Liver (tissue), 9 donors: ENCODE data around the gene MED20. TPM values are rescaled to one million over a fixed set of nuclear protein-coding genes. Genes with fewer than 3 reads are reported as not detected.

Experiments
- DNase-seq: peaks from one replicate; pipeline ENCODE4 v3.0.0-alpha.2; 2017; ENCODE audit warnings: low spot score
- H3K27ac ChIP-seq, 2 donors: one replicate each; pipeline ENCODE4 v1.7.0; 2013; ENCODE audit warnings: inconsistent platforms in 2 of 2, low read length in 2 of 2, control low read depth in 1 of 2, low read depth in 1 of 2, mild to moderate bottlenecking in 1 of 2
- H3K27me3 ChIP-seq, 4 donors: one replicate each; pipeline versions ENCODE4 v1.6.1 to v1.7.0; 2013; ENCODE audit warnings: low read length in 3 of 4, inconsistent platforms in 1 of 4, mild to moderate bottlenecking in 1 of 4, moderate library complexity in 1 of 4; ENCODE audit not compliant: control insufficient read depth in 4 of 4, insufficient read depth in 4 of 4
- H3K36me3 ChIP-seq, 4 donors: one replicate each; pipeline versions ENCODE4 v1.6.1 to v1.7.0; 2013; ENCODE audit warnings: low read length in 3 of 4, mild to moderate bottlenecking in 3 of 4, low read depth in 1 of 4, moderate library complexity in 1 of 4; ENCODE audit not compliant: control insufficient read depth in 4 of 4, insufficient read depth in 3 of 4
- H3K4me1 ChIP-seq, 4 donors: one replicate each; pipeline versions ENCODE4 v1.6.1 to v1.7.0; 2013; ENCODE audit warnings: low read length in 3 of 4, mild to moderate bottlenecking in 3 of 4, moderate library complexity in 1 of 4; ENCODE audit not compliant: control insufficient read depth in 4 of 4, insufficient read depth in 4 of 4
- H3K4me3 ChIP-seq, 3 donors: one replicate each; pipeline versions ENCODE4 v1.6.1 to v1.7.0; 2013; ENCODE audit warnings: low read length in 3 of 3, control low read depth in 1 of 3, low read depth in 1 of 3, mild to moderate bottlenecking in 1 of 3
- H3K9ac ChIP-seq, 2 donors: one replicate each; pipeline ENCODE4 v1.7.0; 2013; ENCODE audit warnings: low read length in 2 of 2, mild to moderate bottlenecking in 2 of 2, moderate library complexity in 2 of 2, control low read depth in 1 of 2, low read depth in 1 of 2
- H3K9me3 ChIP-seq, 4 donors: one replicate each; pipeline versions ENCODE4 v1.6.1 to v1.7.0; 2013; ENCODE audit warnings: low read length in 3 of 4; ENCODE audit not compliant: control insufficient read depth in 4 of 4
- FOXA1 ChIP-seq: IDR thresholded peaks from 2 replicates; pipeline ENCODE4 v1.6.1; 2016; ENCODE audit warnings: antibody characterized with exemption
- FOXA2 ChIP-seq: IDR thresholded peaks from 2 replicates; pipeline ENCODE4 v1.6.1; 2016; ENCODE audit warnings: antibody characterized with exemption
- GABPA ChIP-seq, 2 donors: IDR thresholded peaks in 1 of 2; conservative IDR thresholded peaks in 1 of 2; 2 replicates each; pipeline ENCODE4 v1.6.1; 2016; ENCODE audit warnings: antibody characterized with exemption in 2 of 2, mild to moderate bottlenecking in 1 of 2, moderate library complexity in 1 of 2
- HNF4A ChIP-seq, 2 donors: conservative IDR thresholded peaks; 2 replicates each; pipeline ENCODE4 v1.6.1; 2016; ENCODE audit warnings: antibody characterized with exemption in 2 of 2, mild to moderate bottlenecking in 2 of 2
- RXRA ChIP-seq, 2 donors: IDR thresholded peaks; 2 replicates each; pipeline ENCODE4 v1.6.1; 2017 to 2018; ENCODE audit warnings: antibody characterized with exemption in 2 of 2, mild to moderate bottlenecking in 1 of 2
- SP1 ChIP-seq: IDR thresholded peaks from 2 replicates; pipeline ENCODE4 v1.6.1; 2018; ENCODE audit warnings: antibody characterized with exemption, mild to moderate bottlenecking
- TAF1 ChIP-seq: conservative IDR thresholded peaks from 2 replicates; pipeline ENCODE4 v1.6.1; 2016; ENCODE audit warnings: antibody characterized with exemption, mild to moderate bottlenecking
- WGBS: extraction: QIAGEN DNeasy Blood & Tissue Kit; methylation state at CpG from one replicate; pipeline ENCODE4 v1.1.7; 2013; 5-methylcytosine and 5-hydroxymethylcytosine counted together
- polyA plus RNA-seq, 2 donors: library from polyadenylated mRNA; stranded (reverse) in 1 of 2; unstranded in 1 of 2; fragments of 200-250 nt in 1 of 2; fragments of >200 nt in 1 of 2; fragmentation: Nextera tagmentation in 1 of 2; extraction: Ambion mirVana in 1 of 2; gene quantifications; one replicate each; pipeline versions ENCODE4 v1.2.1 to v1.2.3, GENCODE V29; 2013 to 2015
- total RNA-seq, 2 donors: library from RNA; depleted of rRNA; stranded (reverse); fragments of >200 nt; gene quantifications; one replicate each; pipeline ENCODE4 v1.2.3, GENCODE V29; 2014
- TF ChIP-seq, protein P1 (sequence below): IDR thresholded peaks from 2 replicates; pipeline ENCODE4 v1.6.1; 2016; ENCODE audit warnings: antibody characterized with exemption, mild to moderate bottlenecking
- TF ChIP-seq, protein P2 (sequence below): IDR thresholded peaks from 2 replicates; pipeline ENCODE4 v1.6.1; 2016; ENCODE audit warnings: antibody characterized with exemption
- TF ChIP-seq, protein P3 (sequence below): IDR thresholded peaks from 2 replicates; pipeline ENCODE4 v1.6.1; 2016; ENCODE audit warnings: antibody characterized with exemption
- TF ChIP-seq, protein P4 (sequence below): IDR thresholded peaks from 2 replicates; pipeline ENCODE4 v1.6.1; 2016; ENCODE audit warnings: antibody characterized with exemption
- donor health status: healthy.
- donor health status: healthy.
- donor health status: healthy.
- donor health status: healthy.
- donor health status: healthy.

Gene MED20
- total and polyA plus RNA-seq, 4 donors = 3.5 to 11.9 (median 8.6) TPM

DNA sequence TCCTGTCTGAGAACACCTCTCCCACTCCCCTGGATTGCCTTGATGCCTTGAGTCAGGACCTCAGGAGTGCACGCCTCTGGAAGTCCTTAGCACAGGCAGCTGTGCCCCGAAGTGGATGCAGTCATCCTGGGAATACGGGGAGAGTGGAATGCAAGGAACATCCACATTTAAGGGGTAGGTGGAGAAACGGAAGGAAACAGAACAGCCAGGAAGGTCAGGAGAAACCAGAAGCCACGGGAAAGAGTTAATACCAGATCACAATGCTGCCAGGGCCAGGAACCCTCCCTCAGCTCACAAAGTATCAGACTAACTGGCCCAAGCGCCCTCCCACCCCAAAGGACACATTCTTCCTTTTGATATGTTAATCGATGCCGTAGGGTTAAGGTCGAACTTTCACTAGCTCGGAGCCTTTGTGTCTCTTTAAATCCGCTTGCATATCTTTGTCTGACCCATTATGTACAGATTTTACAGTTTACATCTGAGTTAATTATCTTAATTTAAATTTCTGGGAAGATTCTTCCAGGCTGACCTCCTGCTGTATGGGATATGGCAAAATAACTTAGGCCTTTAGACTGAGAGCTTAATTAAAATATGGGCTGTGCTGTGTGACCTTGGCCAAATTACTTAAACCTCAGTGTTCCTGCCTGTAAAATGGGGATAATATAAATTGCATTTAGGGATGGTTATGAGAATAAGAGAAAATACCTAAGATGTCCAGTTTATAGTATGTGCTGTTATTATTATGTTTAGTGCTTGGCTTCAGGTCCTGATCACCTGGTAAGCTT lies 44.7 kb upstream of the MED20 start:
- Histone ChIP-seq H3K36me3 (no peaks in the 10 kb centered on the region), H3K27me3 (no peaks in the 10 kb centered on the region), H3K9ac (no peak overlapping the region), H3K4me3 (no peak overlapping the region), H3K27ac (no peak overlapping the region), H3K4me1 (peaks cover 0 to 6% (median 0%) of the 10 kb centered on the region in 4 donors), H3K9me3 (no peaks in the 10 kb centered on the region)
- no peak for DNase-seq
- peak; percentile 4 for TF ChIP-seq SP1
- TF ChIP-seq RXRA (IDR thresholded peaks at IDR 0.05) = no peak
- TF ChIP-seq HNF4A (conservative IDR thresholded peaks at IDR 0.05) = peak in 1 of 2 donors; percentile 57
- WGBS = 40% methylated on average over 11 of the region's 11 CpGs

DNA sequence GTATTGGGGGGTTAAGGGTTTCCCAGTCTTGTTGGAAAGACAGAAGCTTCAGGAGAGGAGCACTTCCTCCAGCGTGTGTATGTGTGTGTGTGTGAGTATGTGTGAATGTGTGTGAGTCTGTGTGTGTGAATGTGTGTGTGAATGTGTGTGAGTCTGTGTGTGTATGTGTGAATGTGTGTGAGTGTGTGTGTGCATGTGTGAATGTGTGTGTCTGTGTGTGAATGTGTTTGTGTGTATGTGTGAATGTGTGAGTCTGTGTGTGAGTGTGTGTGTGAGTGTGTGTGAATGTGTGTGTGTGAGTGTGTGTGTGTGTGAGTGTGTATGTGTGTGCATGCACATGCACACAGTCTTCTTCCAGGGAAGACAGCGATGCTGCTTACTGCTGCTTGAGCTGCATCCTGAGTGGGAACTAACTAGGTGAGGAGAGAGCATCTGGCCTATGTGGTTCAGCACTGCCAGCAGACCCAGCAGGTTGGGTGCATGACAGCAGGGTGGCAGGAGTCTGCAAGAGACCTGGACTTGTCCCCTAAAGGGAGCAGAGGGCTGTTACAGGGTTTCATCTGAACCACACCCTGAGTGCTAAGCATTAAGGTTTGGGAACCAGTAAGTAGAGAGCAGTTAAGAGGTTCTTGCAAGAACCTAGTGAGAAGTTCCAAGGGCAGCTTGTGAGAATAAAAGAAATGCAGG lies 43.4 kb upstream of the MED20 start:
- Histone ChIP-seq H3K9me3 (no peaks in the 10 kb centered on the region), H3K27ac (no peak overlapping the region), H3K4me1 (peaks cover 0 to 6% (median 0%) of the 10 kb centered on the region in 4 donors), H3K36me3 (no peaks in the 10 kb centered on the region), H3K9ac (no peak overlapping the region), H3K4me3 (no peak overlapping the region), H3K27me3 (no peaks in the 10 kb centered on the region)
- TF ChIP-seq RXRA (IDR thresholded peaks at IDR 0.05) (no peak), FOXA1 (no peak), FOXA2 (no peak)
- TF ChIP-seq, protein P1, sequence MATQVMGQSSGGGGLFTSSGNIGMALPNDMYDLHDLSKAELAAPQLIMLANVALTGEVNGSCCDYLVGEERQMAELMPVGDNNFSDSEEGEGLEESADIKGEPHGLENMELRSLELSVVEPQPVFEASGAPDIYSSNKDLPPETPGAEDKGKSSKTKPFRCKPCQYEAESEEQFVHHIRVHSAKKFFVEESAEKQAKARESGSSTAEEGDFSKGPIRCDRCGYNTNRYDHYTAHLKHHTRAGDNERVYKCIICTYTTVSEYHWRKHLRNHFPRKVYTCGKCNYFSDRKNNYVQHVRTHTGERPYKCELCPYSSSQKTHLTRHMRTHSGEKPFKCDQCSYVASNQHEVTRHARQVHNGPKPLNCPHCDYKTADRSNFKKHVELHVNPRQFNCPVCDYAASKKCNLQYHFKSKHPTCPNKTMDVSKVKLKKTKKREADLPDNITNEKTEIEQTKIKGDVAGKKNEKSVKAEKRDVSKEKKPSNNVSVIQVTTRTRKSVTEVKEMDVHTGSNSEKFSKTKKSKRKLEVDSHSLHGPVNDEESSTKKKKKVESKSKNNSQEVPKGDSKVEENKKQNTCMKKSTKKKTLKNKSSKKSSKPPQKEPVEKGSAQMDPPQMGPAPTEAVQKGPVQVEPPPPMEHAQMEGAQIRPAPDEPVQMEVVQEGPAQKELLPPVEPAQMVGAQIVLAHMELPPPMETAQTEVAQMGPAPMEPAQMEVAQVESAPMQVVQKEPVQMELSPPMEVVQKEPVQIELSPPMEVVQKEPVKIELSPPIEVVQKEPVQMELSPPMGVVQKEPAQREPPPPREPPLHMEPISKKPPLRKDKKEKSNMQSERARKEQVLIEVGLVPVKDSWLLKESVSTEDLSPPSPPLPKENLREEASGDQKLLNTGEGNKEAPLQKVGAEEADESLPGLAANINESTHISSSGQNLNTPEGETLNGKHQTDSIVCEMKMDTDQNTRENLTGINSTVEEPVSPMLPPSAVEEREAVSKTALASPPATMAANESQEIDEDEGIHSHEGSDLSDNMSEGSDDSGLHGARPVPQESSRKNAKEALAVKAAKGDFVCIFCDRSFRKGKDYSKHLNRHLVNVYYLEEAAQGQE = no peak
- TF ChIP-seq, protein P2, sequence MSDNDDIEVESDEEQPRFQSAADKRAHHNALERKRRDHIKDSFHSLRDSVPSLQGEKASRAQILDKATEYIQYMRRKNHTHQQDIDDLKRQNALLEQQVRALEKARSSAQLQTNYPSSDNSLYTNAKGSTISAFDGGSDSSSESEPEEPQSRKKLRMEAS = no peak
- TF ChIP-seq, protein P3, sequence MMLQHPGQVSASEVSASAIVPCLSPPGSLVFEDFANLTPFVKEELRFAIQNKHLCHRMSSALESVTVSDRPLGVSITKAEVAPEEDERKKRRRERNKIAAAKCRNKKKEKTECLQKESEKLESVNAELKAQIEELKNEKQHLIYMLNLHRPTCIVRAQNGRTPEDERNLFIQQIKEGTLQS = no peak
- TF ChIP-seq, protein P4, sequence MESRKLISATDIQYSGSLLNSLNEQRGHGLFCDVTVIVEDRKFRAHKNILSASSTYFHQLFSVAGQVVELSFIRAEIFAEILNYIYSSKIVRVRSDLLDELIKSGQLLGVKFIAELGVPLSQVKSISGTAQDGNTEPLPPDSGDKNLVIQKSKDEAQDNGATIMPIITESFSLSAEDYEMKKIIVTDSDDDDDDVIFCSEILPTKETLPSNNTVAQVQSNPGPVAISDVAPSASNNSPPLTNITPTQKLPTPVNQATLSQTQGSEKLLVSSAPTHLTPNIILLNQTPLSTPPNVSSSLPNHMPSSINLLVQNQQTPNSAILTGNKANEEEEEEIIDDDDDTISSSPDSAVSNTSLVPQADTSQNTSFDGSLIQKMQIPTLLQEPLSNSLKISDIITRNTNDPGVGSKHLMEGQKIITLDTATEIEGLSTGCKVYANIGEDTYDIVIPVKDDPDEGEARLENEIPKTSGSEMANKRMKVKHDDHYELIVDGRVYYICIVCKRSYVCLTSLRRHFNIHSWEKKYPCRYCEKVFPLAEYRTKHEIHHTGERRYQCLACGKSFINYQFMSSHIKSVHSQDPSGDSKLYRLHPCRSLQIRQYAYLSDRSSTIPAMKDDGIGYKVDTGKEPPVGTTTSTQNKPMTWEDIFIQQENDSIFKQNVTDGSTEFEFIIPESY = no peak
- DNase-seq = no peak
- 91% methylated on average over 2 of the region's 2 CpGs for WGBS

DNA sequence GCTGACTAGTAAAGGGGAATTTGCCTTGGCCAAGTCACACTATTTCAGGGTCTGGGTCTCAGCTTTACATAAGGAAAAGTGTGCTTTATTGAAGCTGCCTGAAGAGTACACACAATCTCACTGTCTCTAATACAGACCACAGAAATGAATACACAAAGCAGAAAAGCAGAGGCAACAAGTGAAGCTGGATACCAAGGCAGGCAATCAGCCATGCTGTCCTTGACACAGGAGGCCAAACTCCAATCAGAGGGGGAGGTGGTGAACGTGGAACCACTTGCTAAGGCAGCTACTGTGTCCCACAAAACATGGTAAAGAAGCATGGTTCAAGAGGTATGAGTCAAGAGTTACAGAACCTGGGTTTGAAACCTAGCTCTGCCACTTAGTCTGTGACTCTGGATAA lies 42.4 kb upstream of the MED20 start:
- H3K4me1 ChIP-seq = peaks cover 0 to 6% (median 0%) of the 10 kb centered on the region in 4 donors
- no peaks in the 10 kb centered on the region for H3K36me3 ChIP-seq
- no peak for DNase-seq
- no peak for TF ChIP-seq GABPA (IDR thresholded peaks at IDR 0.05 in 1 of 2, conservative IDR thresholded peaks at IDR 0.05 in 1 of 2)
- TF ChIP-seq, protein P3 = no peak
- no peak for TF ChIP-seq TAF1
- no peaks in the 10 kb centered on the region for H3K27me3 ChIP-seq
- H3K4me3 ChIP-seq = no peak overlapping the region
- H3K27ac ChIP-seq = no peak overlapping the region
- no peak overlapping the region for H3K9ac ChIP-seq
- 31% methylated on average over 1 of the region's 1 CpG for WGBS
- H3K9me3 ChIP-seq = no peaks in the 10 kb centered on the region
